ENCODE data around the gene GNLY. TPM values are rescaled to one million over a fixed set of nuclear protein-coding genes. Genes with fewer than 3 reads are reported as not detected.

The GNLY gene
- total and polyA plus RNA-seq, 2 donors from 2014 or later, result 5.5 to 8.1 TPM

DNA sequence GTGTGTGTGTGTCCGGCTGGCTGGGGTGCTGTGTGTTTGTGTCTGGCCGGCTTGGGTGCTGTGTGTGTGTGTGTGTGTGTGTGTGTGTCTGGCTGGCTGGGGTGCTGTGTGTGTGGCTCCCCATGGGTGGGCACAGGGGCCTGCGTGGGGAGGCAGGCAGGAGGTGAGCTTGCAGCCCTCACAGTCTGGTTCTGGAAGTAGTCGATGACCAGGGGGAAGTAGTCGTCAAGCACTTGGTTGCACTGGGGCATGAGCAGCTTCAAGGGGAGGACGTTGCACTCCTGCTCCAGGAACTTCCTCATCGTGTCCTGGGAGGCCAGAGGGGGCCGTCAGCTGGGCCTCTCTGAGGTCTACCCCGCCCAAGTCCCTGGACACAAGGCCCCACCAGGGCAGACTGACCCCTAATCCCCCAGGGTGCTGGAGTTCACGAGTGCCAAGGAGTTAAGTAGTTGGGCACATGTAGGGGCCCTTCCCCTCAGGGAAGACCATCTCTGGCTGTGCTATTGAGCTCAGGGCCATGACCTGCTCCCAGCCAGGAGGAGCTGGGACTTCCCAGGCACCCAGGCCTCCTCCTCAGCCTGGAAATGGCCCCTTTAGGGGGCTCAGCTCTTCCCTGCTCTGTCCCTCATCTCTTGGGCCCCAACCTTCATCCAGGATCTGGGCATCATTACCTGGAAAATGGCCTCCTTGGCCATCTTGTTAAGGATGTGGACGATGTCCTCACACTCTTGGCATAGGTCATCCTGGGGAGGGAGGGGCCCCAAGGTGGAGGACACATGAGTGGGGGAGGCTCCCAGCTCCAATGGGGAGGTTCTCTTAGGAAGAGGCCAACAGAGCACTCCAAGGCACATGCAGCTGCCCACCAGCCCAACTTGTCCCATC is 27.5 kb upstream of the GNLY start:
- Histone ChIP-seq H3K9ac (ENCODE audit: low read length in 3 of 3) (no peak overlapping the region), H3K36me3 (ENCODE audit: control insufficient read depth in 2 of 3, insufficient read depth in 3 of 3, low read length in 3 of 3) (no peaks in the 10 kb centered on the region), H3K4me3 (ENCODE audit: low read length in 3 of 3) (no peak overlapping the region), H3K9me3 (ENCODE audit: control insufficient read depth in 2 of 3, insufficient read depth in 1 of 3, low read length in 3 of 3) (no peaks in the 10 kb centered on the region), H3K27ac (ENCODE audit: low read depth in 2 of 2, low read length in 2 of 2) (no peak overlapping the region), H3K27me3 (ENCODE audit: control insufficient read depth, insufficient read depth, low read length) (no peaks in the 10 kb centered on the region), H3K4me1 (ENCODE audit: control insufficient read depth in 2 of 3, insufficient read depth in 2 of 3, low read depth in 1 of 3, low read length in 3 of 3) (no peaks in the 10 kb centered on the region)
- TF ChIP-seq CTCF (IDR thresholded peaks at IDR 0.05; ENCODE audit: borderline replicate concordance, extremely low read depth, insufficient read depth), result no peak
- DNase-seq (no peak), FAIRE-seq (no peak)
- intact Hi-C loops (cut with DNase I), result no loop called here

DNA sequence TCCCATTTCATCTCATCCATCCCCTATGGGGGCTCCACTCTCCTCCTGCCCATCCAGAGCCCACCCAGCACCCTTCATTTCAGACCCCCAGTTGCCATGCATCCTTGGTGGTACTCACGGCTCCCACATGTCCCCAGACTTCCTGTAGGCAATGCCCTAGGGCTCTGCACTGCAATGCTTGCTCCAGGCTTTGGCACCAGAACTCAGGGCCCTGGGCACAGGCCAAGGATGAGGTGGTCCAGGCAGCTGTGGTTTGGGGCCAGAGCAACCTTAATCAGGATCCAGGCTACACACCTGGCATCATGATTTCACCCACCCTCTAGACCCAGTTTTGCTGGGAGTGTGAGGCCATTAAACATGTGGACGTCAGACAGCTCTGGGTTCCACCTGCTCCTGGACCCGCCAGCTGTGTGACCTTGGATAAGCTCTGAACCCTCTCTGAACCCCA is 26.6 kb upstream of the GNLY start:
- intact Hi-C loops (cut with DNase I), result no loop called here
- no peaks in the 10 kb centered on the region for H3K9me3 ChIP-seq (ENCODE audit: control insufficient read depth in 2 of 3, insufficient read depth in 1 of 3, low read length in 3 of 3)
- H3K27me3 ChIP-seq (ENCODE audit: control insufficient read depth, insufficient read depth, low read length), result no peaks in the 10 kb centered on the region
- no peak overlapping the region for H3K4me3 ChIP-seq (ENCODE audit: low read length in 3 of 3)
- H3K4me1 ChIP-seq (ENCODE audit: control insufficient read depth in 2 of 3, insufficient read depth in 2 of 3, low read depth in 1 of 3, low read length in 3 of 3), result no peaks in the 10 kb centered on the region
- H3K36me3 ChIP-seq (ENCODE audit: control insufficient read depth in 2 of 3, insufficient read depth in 3 of 3, low read length in 3 of 3), result no peaks in the 10 kb centered on the region
- no peak overlapping the region for H3K27ac ChIP-seq (ENCODE audit: low read depth in 2 of 2, low read length in 2 of 2)
- DNase-seq, result no peak
- TF ChIP-seq CTCF (IDR thresholded peaks at IDR 0.05; ENCODE audit: borderline replicate concordance, extremely low read depth, insufficient read depth), result no peak
- no peak overlapping the region for H3K9ac ChIP-seq (ENCODE audit: low read length in 3 of 3)
- FAIRE-seq, result no peak

GRCh38 chr2:85668009-85668856 is 25.9 kb upstream of the GNLY start, which contains the start of gene SFTPB:
SFTPB (minus strand) TSS chr2:85668199; CDS start chr2:85668183, 16 bp downstream.
- no peak within 1 kb of the TSS for H3K27ac ChIP-seq (ENCODE audit: low read depth in 2 of 2, low read length in 2 of 2)
- H3K36me3 ChIP-seq (ENCODE audit: control insufficient read depth in 2 of 3, insufficient read depth in 3 of 3, low read length in 3 of 3), result no peaks in the 10 kb centered on the region
- no peaks in the 10 kb centered on the region for H3K4me1 ChIP-seq (ENCODE audit: control insufficient read depth in 2 of 3, insufficient read depth in 2 of 3, low read depth in 1 of 3, low read length in 3 of 3)
- no peak within 1 kb of the TSS for H3K4me3 ChIP-seq (ENCODE audit: low read length in 3 of 3)
- no peaks in the 10 kb centered on the region for H3K27me3 ChIP-seq (ENCODE audit: control insufficient read depth, insufficient read depth, low read length)
- FAIRE-seq, result no peak
- no peak within 1 kb of the TSS for H3K9ac ChIP-seq (ENCODE audit: low read length in 3 of 3)
- no peak for TF ChIP-seq CTCF (IDR thresholded peaks at IDR 0.05; ENCODE audit: borderline replicate concordance, extremely low read depth, insufficient read depth)
- H3K9me3 ChIP-seq (ENCODE audit: control insufficient read depth in 2 of 3, insufficient read depth in 1 of 3, low read length in 3 of 3), result no peaks in the 10 kb centered on the region
- intact Hi-C loops (cut with DNase I), result no loop called here
- no peak for DNase-seq

All from kidney (tissue), 14 donors.